Adrenal gland (tissue), 5 donors: ENCODE results near the gene ABCF3.

Experiments
- POLR2A ChIP-seq, 2 donors: fragments of 450-650 bp; IDR thresholded peaks; one replicate each; pipeline ENCODE4 v1.6.1; 2017; ENCODE audit warnings: antibody characterized with exemption in 2 of 2, mild to moderate bottlenecking in 2 of 2, moderate library complexity in 1 of 2
- TF ChIP-seq, protein P1 (sequence below), 6 experiments: fragments of 450-650 bp in 4 of 6; fragments of 200-600 bp in 2 of 6; sonication (generic) in 1 of 6; IDR thresholded peaks; 1 replicate in 5 of 6; 2 replicates in 1 of 6; pipeline versions ENCODE4 v1.5.1 to v1.8.0; 2016 to 2021; ENCODE audit warnings: antibody characterized with exemption in 6 of 6, mild to moderate bottlenecking in 2 of 6, moderate library complexity in 1 of 6
- donor health status: DM: no; HTN: no; CAD: no.

DNA sequence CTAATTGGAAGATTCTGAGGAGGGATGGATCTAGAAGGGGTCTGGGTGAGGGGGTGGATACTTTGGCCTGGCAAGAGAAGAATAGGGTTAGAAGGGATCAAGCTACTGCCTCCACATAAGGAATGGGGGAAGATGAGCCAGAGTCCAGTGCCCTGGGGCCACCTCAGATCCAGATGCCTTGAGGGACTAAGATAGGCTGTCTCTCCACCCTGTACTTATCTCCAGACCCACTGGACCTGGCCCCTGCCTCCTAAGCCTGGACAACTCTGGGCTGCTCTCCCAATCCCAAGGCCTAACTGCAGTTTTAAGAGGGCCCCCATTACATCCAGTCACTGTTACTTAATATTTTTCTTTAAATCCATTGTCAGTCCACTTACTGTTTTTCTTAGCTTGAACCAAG is 28.8 kb upstream of the ABCF3 start:
- TF ChIP-seq, protein P1, sequence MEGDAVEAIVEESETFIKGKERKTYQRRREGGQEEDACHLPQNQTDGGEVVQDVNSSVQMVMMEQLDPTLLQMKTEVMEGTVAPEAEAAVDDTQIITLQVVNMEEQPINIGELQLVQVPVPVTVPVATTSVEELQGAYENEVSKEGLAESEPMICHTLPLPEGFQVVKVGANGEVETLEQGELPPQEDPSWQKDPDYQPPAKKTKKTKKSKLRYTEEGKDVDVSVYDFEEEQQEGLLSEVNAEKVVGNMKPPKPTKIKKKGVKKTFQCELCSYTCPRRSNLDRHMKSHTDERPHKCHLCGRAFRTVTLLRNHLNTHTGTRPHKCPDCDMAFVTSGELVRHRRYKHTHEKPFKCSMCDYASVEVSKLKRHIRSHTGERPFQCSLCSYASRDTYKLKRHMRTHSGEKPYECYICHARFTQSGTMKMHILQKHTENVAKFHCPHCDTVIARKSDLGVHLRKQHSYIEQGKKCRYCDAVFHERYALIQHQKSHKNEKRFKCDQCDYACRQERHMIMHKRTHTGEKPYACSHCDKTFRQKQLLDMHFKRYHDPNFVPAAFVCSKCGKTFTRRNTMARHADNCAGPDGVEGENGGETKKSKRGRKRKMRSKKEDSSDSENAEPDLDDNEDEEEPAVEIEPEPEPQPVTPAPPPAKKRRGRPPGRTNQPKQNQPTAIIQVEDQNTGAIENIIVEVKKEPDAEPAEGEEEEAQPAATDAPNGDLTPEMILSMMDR (IDR thresholded peaks at IDR 0.05): no peak
- TF ChIP-seq POLR2A (IDR thresholded peaks at IDR 0.05): no peak
